ENCODE measurements around the gene TACR2.
A peak's percentile ranks its signal among the peaks of the same experiment; 100 is the strongest.

TACR2 gene

DNA sequence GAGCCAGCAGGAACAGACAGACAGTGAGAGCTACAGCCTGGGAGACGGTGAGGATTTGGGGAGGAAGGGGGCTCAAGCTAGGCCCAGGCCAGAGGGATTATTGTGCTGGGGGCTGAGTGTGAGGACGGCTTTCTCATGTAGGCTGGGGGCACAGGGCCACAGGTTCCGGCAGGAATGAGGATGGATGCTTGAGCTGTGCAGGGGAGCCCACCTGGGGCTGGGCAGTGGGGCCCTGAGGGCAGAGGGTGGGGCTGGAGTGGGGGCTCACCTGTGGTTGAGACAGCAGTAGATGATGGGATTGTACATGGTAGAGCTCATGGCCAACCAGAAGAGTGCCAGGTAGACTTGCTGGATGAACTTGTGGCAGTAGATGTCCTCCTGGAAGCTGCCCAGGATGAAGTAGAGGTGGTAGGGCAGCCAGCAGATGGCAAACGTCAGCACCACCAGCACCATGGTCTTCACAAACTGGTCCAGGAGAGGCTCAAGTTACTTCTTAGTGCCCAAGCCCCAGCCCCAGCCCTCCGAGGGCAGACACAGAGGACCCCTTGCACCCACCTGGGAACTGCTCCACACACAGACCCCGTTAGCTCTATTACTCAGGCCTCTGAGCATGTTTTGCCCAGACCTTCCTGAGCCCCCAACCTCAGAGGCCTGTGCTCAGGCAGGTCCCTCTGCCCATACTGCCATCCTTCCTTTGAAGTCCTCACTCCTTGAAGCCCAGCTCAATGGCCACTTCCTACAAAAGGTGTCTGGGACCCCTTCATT lies 9.7 kb downstream of the TACR2 start:
- TF ChIP-seq POLR2AphosphoS5 (IDR thresholded peaks at IDR 0.05; ENCODE audit: low read depth, low read length) (0 out of 2 replicates have a peak, but pooled peaks have one; percentile 38), FOXP2 (optimal IDR thresholded peaks at IDR 0.05; ENCODE audit: borderline replicate concordance, extremely low read depth, extremely low read length, insufficient read depth) (no peak)

DNA sequence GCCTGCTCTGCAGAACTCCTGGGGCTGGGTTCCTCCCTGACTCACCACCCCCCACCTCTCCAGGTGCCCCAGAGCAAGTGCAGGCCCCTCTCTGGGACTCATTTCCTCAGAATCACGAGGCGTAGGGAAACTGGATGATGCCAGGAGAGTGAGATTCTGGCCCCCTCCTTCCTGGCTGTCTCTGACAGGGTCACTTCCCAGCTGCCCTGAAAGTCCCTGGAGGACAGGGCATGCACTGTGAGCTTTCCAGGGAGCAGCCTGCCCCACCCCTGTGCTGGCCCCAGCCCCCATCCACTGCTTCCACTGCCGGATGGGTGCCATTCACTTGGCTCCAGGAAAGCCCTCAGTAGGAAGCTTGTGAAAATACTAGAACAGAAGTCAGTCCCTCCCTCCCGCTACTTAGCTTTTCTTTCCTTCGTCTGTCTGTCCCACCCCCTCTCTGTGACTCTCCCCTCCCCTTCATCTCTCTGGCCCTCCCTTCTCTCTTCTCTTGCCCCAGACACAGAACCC lies 10.4 kb downstream of the TACR2 start:
- TF ChIP-seq REST (IDR thresholded peaks at IDR 0.05; ENCODE audit: insufficient read depth in 1 of 2, low read depth in 2 of 2, low read length in 2 of 2) (no peak), SIN3A (IDR thresholded peaks at IDR 0.05; ENCODE audit: borderline replicate concordance, insufficient read depth, low read length) (no peak), FOXP2 (optimal IDR thresholded peaks at IDR 0.05; ENCODE audit: borderline replicate concordance, extremely low read depth, extremely low read length, insufficient read depth) (no peak), TAF1 (IDR thresholded peaks at IDR 0.05; ENCODE audit: borderline replicate concordance, insufficient read depth, low read length) (no peak), POLR2AphosphoS5 (IDR thresholded peaks at IDR 0.05; ENCODE audit: low read depth, low read length) (no peak)

GRCh38 chr10:69405221-69405620 lies 11.5 kb downstream of the TACR2 start:
- TF ChIP-seq SIN3A (IDR thresholded peaks at IDR 0.05; ENCODE audit: borderline replicate concordance, insufficient read depth, low read length): no peak
- TF ChIP-seq REST (IDR thresholded peaks at IDR 0.05; ENCODE audit: insufficient read depth in 1 of 2, low read depth in 2 of 2, low read length in 2 of 2): no peak
- TF ChIP-seq FOXP2 (optimal IDR thresholded peaks at IDR 0.05; ENCODE audit: borderline replicate concordance, extremely low read depth, extremely low read length, insufficient read depth): no peak
- no peak for TF ChIP-seq POLR2AphosphoS5 (IDR thresholded peaks at IDR 0.05; ENCODE audit: low read depth, low read length)
- no peak for TF ChIP-seq TAF1 (IDR thresholded peaks at IDR 0.05; ENCODE audit: borderline replicate concordance, insufficient read depth, low read length)

GRCh38 chr10:69404786-69405185 lies 11.9 kb downstream of the TACR2 start:
- no peak for TF ChIP-seq POLR2AphosphoS5 (IDR thresholded peaks at IDR 0.05; ENCODE audit: low read depth, low read length)
- TF ChIP-seq REST (IDR thresholded peaks at IDR 0.05; ENCODE audit: insufficient read depth in 1 of 2, low read depth in 2 of 2, low read length in 2 of 2): no peak
- TF ChIP-seq SIN3A (IDR thresholded peaks at IDR 0.05; ENCODE audit: borderline replicate concordance, insufficient read depth, low read length): no peak
- no peak for TF ChIP-seq FOXP2 (optimal IDR thresholded peaks at IDR 0.05; ENCODE audit: borderline replicate concordance, extremely low read depth, extremely low read length, insufficient read depth)
- TF ChIP-seq TAF1 (IDR thresholded peaks at IDR 0.05; ENCODE audit: borderline replicate concordance, insufficient read depth, low read length): no peak

- TF ChIP-seq SIN3A (IDR thresholded peaks at IDR 0.05; ENCODE audit: borderline replicate concordance, insufficient read depth, low read length) (no peak), TAF1 (IDR thresholded peaks at IDR 0.05; ENCODE audit: borderline replicate concordance, insufficient read depth, low read length) (no peak), FOXP2 (optimal IDR thresholded peaks at IDR 0.05; ENCODE audit: borderline replicate concordance, extremely low read depth, extremely low read length, insufficient read depth) (no peak), POLR2AphosphoS5 (IDR thresholded peaks at IDR 0.05; ENCODE audit: low read depth, low read length) (no peak), REST (IDR thresholded peaks at IDR 0.05; ENCODE audit: insufficient read depth in 1 of 2, low read depth in 2 of 2, low read length in 2 of 2) (no peak)
Measured at GRCh38 chr10:69403519-69403918, 13.2 kb downstream of the TACR2 start.

All from PFSK-1 (cell line).